IMR-90 (cell line): ENCODE results near the gene NUDT5. TPM values are rescaled to one million over a fixed set of nuclear protein-coding genes. Genes with fewer than 3 reads are reported as not detected.

Experiments used
- ATAC-seq: fragments of 200-7000 bp; cut with Tn5 transposase; 2 replicates; pipeline ENCODE4 v1.9.1; 2020; ENCODE audit warnings: low read depth, mild to moderate bottlenecking, moderate library complexity
- BruUV-seq: library from RNA; stranded (reverse); fragments of 400-500 nt; replicated peaks from 2 replicates; lab custom pipeline; 2021; lab: Mats Ljungman, UMichigan
- CTCF ChIA-PET: fragments of 300-600 bp; formaldehyde crosslinking; extraction: SDS; loops from one replicate; lab custom pipeline; 2021; ENCODE audit warnings: antibody characterized with exemption; lab: Yijun Ruan, JAX
- POLR2A ChIA-PET: fragments of 300-600 bp; sonication (Branson Sonifier 250); formaldehyde crosslinking; loops from one replicate; lab custom pipeline; 2022; ENCODE audit warnings: antibody characterized with exemption; ENCODE audit not compliant: unreplicated experiment; lab: Charles Lee
- DNase-seq: peaks from one replicate; pipeline ENCODE4 v3.0.0; 2013
- H2AFZ ChIP-seq: replicated peaks from 2 replicates; pipeline ENCODE3; 2013; ENCODE audit warnings: low read length, mild to moderate bottlenecking; ENCODE audit not compliant: poor library complexity
- H2AK5ac ChIP-seq: 2 replicates; pipeline ENCODE4 v1.6.1; 2013; ENCODE audit warnings: low read depth, low read length, inconsistent platforms
- H2AK9ac ChIP-seq: replicated peaks from 2 replicates; pipeline ENCODE3; 2013; ENCODE audit warnings: mild to moderate bottlenecking, low read depth, low read length, moderate library complexity; ENCODE audit not compliant: poor library complexity
- H2BK120ac ChIP-seq: 2 replicates; pipeline ENCODE4 v1.6.1; 2013; ENCODE audit warnings: low read depth, low read length, inconsistent platforms
- H2BK15ac ChIP-seq: 3 replicates; pipeline ENCODE4 v1.6.1; 2013; ENCODE audit warnings: low read depth, low read length, inconsistent platforms
- H2BK20ac ChIP-seq: 2 replicates; pipeline ENCODE4 v1.6.1; 2013; ENCODE audit warnings: low read depth, mild to moderate bottlenecking, inconsistent platforms, low read length, moderate library complexity
- H2BK5ac ChIP-seq: 2 replicates; pipeline ENCODE4 v1.6.1; 2013; ENCODE audit warnings: mild to moderate bottlenecking, low read depth, low read length, inconsistent platforms; ENCODE audit not compliant: poor library complexity, severe bottlenecking
- H3K14ac ChIP-seq: replicated peaks from 2 replicates; pipeline ENCODE4 v1.6.1; 2013; ENCODE audit warnings: low read depth, low read length, inconsistent platforms
- H3K18ac ChIP-seq: 2 replicates; pipeline ENCODE4 v1.6.1; 2013; ENCODE audit warnings: low read depth, low read length, control low read depth
- H3K23ac ChIP-seq: 2 replicates; pipeline ENCODE4 v1.6.1; 2013; ENCODE audit warnings: low read depth, low read length, inconsistent platforms
- H3K27ac ChIP-seq: 2 replicates; pipeline ENCODE4 v1.5.1; 2013; ENCODE audit warnings: mild to moderate bottlenecking, control low read depth, low read length; ENCODE audit not compliant: insufficient read depth
- H3K27me3 ChIP-seq: 2 replicates; pipeline ENCODE4 v1.6.1; 2013; ENCODE audit warnings: low read length; ENCODE audit not compliant: control insufficient read depth, insufficient read depth
- H3K36me3 ChIP-seq: 2 replicates; pipeline ENCODE4 v1.6.1; 2013; ENCODE audit warnings: low read length, mixed read lengths; ENCODE audit not compliant: control insufficient read depth, insufficient read depth
- H3K4ac ChIP-seq: 2 replicates; pipeline ENCODE4 v1.6.1; 2013; ENCODE audit warnings: low read depth, low read length, inconsistent platforms
- H3K4me1 ChIP-seq: 2 replicates; pipeline ENCODE4 v1.6.1; 2013; ENCODE audit warnings: low read length, mixed read lengths; ENCODE audit not compliant: control insufficient read depth, insufficient read depth
- H3K4me2 ChIP-seq: 2 replicates; pipeline ENCODE4 v1.6.1; 2013; ENCODE audit warnings: low read depth, mild to moderate bottlenecking, control low read depth, low read length, moderate library complexity
- H3K4me3 ChIP-seq: 2 replicates; pipeline ENCODE4 v1.5.1; 2013; ENCODE audit warnings: low read depth, mild to moderate bottlenecking, control low read depth, low read length, moderate library complexity; ENCODE audit not compliant: insufficient read depth
- H3K56ac ChIP-seq: 2 replicates; pipeline ENCODE4 v1.6.1; 2013; ENCODE audit warnings: low read length, inconsistent platforms; ENCODE audit not compliant: insufficient read depth; ENCODE audit errors: extremely low read depth
- H3K79me1 ChIP-seq, 2 experiments: 2 replicates each; pipeline ENCODE4 v1.6.1; 2013; ENCODE audit warnings: low read length in 2 of 2, inconsistent platforms in 1 of 2, low read depth in 1 of 2
- H3K9ac ChIP-seq: 2 replicates; pipeline ENCODE4 v1.6.1; 2013; ENCODE audit warnings: low read depth, low read length, control low read depth
- H3K9me1 ChIP-seq: 2 replicates; pipeline ENCODE4 v1.6.1; 2013; ENCODE audit warnings: low read length, inconsistent platforms; ENCODE audit not compliant: insufficient read depth
- H3K9me3 ChIP-seq: 2 replicates; pipeline ENCODE4 v1.6.1; 2013; ENCODE audit warnings: low read length; ENCODE audit not compliant: control insufficient read depth, insufficient read depth
- H4K20me1 ChIP-seq: 2 replicates; pipeline ENCODE4 v1.6.1; 2013; ENCODE audit warnings: low read length, inconsistent platforms; ENCODE audit not compliant: insufficient read depth
- H4K5ac ChIP-seq: 2 replicates; pipeline ENCODE4 v1.6.1; 2013; ENCODE audit warnings: mild to moderate bottlenecking, low read depth, low read length, control low read depth
- H4K8ac ChIP-seq, 2 experiments: 2 replicates each; pipeline ENCODE4 v1.6.1; 2013; ENCODE audit warnings: low read depth in 2 of 2, low read length in 2 of 2, control low read depth in 1 of 2, inconsistent platforms in 1 of 2
- H4K91ac ChIP-seq: 2 replicates; pipeline ENCODE4 v1.6.1; 2013; ENCODE audit warnings: low read depth, low read length, inconsistent platforms; ENCODE audit not compliant: insufficient read depth
- BHLHE40 ChIP-seq: fragments of 150-350 bp; IDR thresholded peaks from 2 replicates; pipeline ENCODE4 v1.6.1; 2016; ENCODE audit warnings: mild to moderate bottlenecking, low read depth, low read length
- CHD1 ChIP-seq: IDR thresholded peaks from 2 replicates; pipeline ENCODE4 v1.6.1; 2012; ENCODE audit warnings: low read depth, low read length, improper control_type of control experiment
- MAFK ChIP-seq: IDR thresholded peaks from 2 replicates; pipeline ENCODE4 v1.6.1; 2012; ENCODE audit warnings: low read depth, low read length, improper control_type of control experiment
- MXI1 ChIP-seq: IDR thresholded peaks from 2 replicates; pipeline ENCODE4 v1.6.1; 2012; ENCODE audit warnings: low read depth, mild to moderate bottlenecking, low read length, moderate library complexity, borderline replicate concordance
- WGBS, 2 experiments: methylation state at CpG; one replicate each; pipeline versions ENCODE4 v1.1.5 to v1.1.7; 2013; ENCODE audit warnings: missing lambda C conversion rate in 2 of 2; ENCODE audit not compliant: insufficient read length in 1 of 2; ENCODE audit errors: extremely low coverage in 2 of 2; 5-methylcytosine and 5-hydroxymethylcytosine counted together
- dilution Hi-C: fragments of 300-500 bp; cut with HindIII; formaldehyde crosslinking; loops from one replicate; pipeline ENCODE4 v1.14.3; 2018; ENCODE audit warnings: low sequenced_read_pairs; ENCODE audit not compliant: unreplicated experiment
- in situ Hi-C: fragments of 300-500 bp; cut with MboI; formaldehyde crosslinking; loops from 3 replicates; pipeline ENCODE4 v1.14.3; 2019; ENCODE audit warnings: low sequenced_read_pairs, inconsistent platforms, mixed read lengths
- intact Hi-C: fragments of 100-400 bp; cut with micrococcal nuclease; formaldehyde crosslinking; loops from 2 replicates; pipeline ENCODE4 v1.10.0; 2022
- polyA plus RNA-seq, 3 experiments: library from polyadenylated mRNA; depleted of rRNA; stranded (reverse); fragments of >200 nt; gene quantifications; 2 replicates each; pipeline ENCODE4 v1.2.3, GENCODE V29; 2012; ENCODE audit warnings: low replicate concordance in 1 of 3
- total RNA-seq: library from RNA; depleted of rRNA; stranded (reverse); fragments of >200 nt; gene quantifications from 2 replicates; pipeline ENCODE4 v1.2.3, GENCODE V29; 2012

Gene NUDT5
- total and polyA plus RNA-seq, 2 of the 4 experiments (the other 2 are of a cell fraction), result 70.1 to 74.6 TPM

DNA sequence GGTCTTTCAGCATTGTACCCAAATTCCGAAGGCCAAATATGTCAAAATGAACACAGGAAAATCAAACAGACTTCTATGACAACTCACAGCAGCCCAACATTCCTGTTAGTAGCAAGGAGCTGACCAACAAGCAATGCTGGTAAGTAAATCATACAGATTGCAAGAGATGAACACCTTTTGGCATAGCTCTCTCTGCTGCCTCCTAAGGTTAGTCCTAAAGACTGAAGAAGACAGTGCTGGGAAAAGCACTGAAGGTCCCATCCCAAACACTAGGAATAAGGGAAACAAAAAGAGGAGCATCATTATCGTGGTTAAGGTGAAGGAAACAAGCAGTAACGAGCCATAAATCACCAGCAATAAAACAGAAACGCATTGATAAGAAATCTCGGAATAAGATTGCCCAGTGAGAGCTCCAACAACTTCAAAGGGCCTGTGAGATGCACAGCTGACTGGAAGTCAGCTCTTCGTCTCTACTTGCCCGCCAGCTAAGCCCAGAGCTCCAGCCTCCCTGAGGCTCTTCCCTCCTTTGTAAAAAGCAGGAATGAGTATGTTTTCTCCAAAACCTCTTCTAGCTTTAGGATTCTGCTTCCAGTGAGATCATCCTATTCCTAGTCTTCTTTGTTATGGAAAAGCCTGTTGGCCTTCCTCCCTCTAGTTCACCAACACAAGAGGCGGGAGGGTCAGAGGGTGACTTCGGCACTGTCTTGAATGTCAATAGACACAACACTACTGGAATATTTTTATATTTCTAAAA, 15.3 kb downstream of the NUDT5 start:
- Histone ChIP-seq H4K20me1 (no peaks in the 10 kb centered on the region), H3K4me1 (peaks cover 1% of the 10 kb centered on the region; the same call in 1 of the 2 replicates), H3K4ac (no peak overlapping the region), H3K9me1 (no peaks in the 10 kb centered on the region), H2BK120ac (no peak overlapping the region), H3K14ac (no peak overlapping the region), H3K56ac (no peak overlapping the region), H4K8ac (no peak overlapping the region), H2AFZ (no peak overlapping the region), H4K5ac (no peak overlapping the region), H3K4me3 (no peak overlapping the region), H3K79me1 (peaks cover 5 to 11% of the 10 kb centered on the region in 2 experiments; a peak in 2 of 4 replicates), H3K9ac (no peak overlapping the region), H3K4me2 (no peak overlapping the region), H2AK9ac (no peak overlapping the region), H2BK5ac (no peak overlapping the region), H2BK20ac (no peak overlapping the region), H3K18ac (no peak overlapping the region), H2BK15ac (no peak overlapping the region), H3K23ac (no peak overlapping the region), H3K9me3 (no peaks in the 10 kb centered on the region), H4K91ac (no peak overlapping the region), H2AK5ac (no peak overlapping the region), H3K27ac (no peak overlapping the region), H3K36me3 (peaks cover 29% of the 10 kb centered on the region), H3K27me3 (no peaks in the 10 kb centered on the region)
- ATAC-seq, result no peak
- dilution Hi-C loops, result no loop called here
- ChIA-PET CTCF (no interaction called here), POLR2A (interaction anchor here (0.9 kb wide), 1 partner anchor 15 kb away, joined by 3 read pairs; no protein-coding TSS in a partner anchor)
- intact Hi-C loops, result no loop called here
- WGBS, 2 experiments, result 40% methylated on average over 1 of the region's 9 CpGs; no CpG with 5 or more reads in 1 of the 2 experiments
- BruUV-seq, result no TSS peak
- TF ChIP-seq CHD1 (no peak), MAFK (no peak), BHLHE40 (no peak), MXI1 (no peak)
- DNase-seq, result no peak
- in situ Hi-C loops, result no loop called here
